Measurements from ENCODE around the gene CYB561. TPM values are rescaled to one million over a fixed set of nuclear protein-coding genes. Genes with fewer than 3 reads are reported as not detected.

CYB561 gene
- total RNA-seq, 1 experiment from 2014 or later: 67.6 TPM

DNA sequence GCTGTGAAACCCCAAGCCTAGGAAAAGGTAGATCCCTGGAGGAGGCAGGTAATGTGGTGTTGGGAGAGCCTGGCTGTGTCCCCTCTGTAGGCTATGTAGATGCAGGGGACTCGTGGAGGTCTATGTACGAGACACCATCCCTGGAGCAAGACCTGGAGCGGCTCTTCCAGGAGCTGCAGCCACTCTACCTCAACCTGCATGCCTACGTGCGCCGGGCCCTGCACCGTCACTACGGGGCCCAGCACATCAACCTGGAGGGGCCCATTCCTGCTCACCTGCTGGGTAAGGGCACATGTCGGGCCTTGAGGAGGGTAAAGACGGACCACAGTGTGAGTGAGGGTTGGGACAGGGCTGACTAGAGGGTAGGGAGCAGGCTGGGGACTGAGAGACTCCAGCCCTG lies 42.7 kb upstream of the CYB561 start:
- Histone ChIP-seq H3K27ac (ENCODE audit: low read depth, low read length) (no peak overlapping the region), H3K79me2 (ENCODE audit: insufficient read depth, low read length) (no peaks in the 10 kb centered on the region), H3K9me2 (ENCODE audit: insufficient read depth) (no peaks in the 10 kb centered on the region), H3K9me3 (ENCODE audit: control insufficient read depth in 1 of 2, insufficient read depth in 1 of 2, low read depth in 1 of 2, low read length in 2 of 2) (no peaks in the 10 kb centered on the region), H3K4me1 (ENCODE audit: control insufficient read depth in 1 of 2, insufficient read depth in 2 of 2, low read length in 2 of 2) (peaks cover 0 to 8% of the 10 kb centered on the region in 2 experiments; a peak in 3 of 4 replicates), H3K4me3 (replicated peaks in 1 of 2; ENCODE audit: low read depth in 1 of 2, low read length in 2 of 2) (no peak overlapping the region), H3K9ac (ENCODE audit: low read length) (no peak overlapping the region), H4K20me1 (ENCODE audit: insufficient read depth) (no peaks in the 10 kb centered on the region), H3K4me2 (ENCODE audit: low read length) (no peak overlapping the region), H3K27me3 (ENCODE audit: insufficient read depth, low read length) (no peaks in the 10 kb centered on the region; the same call in 1 of the 2 replicates), H3K36me3 (ENCODE audit: control insufficient read depth in 1 of 2, insufficient read depth in 2 of 2, low read length in 2 of 2) (no peaks in the 10 kb centered on the region), H2AFZ (ENCODE audit: low read depth, low read length, poor library complexity, severe bottlenecking) (no peak overlapping the region)
- DNase-seq (ENCODE audit: low read depth, low spot score) (no peak), ATAC-seq (no peak)
- no TSS peak for BruUV-seq (replicated peaks)
- no peak for TF ChIP-seq CBX3 (IDR thresholded peaks at IDR 0.05; ENCODE audit: low read depth)
- TF ChIP-seq ZFX (IDR thresholded peaks at IDR 0.05): no peak
- no peak for TF ChIP-seq EZH2phosphoT487 (IDR thresholded peaks at IDR 0.05; ENCODE audit: borderline replicate concordance)
- TF ChIP-seq SRF (IDR thresholded peaks at IDR 0.05; ENCODE audit: low read depth): no peak
- TF ChIP-seq ELF1 (IDR thresholded peaks at IDR 0.05; ENCODE audit: borderline replicate concordance, low read depth): no peak
- TF ChIP-seq RAD21 (IDR thresholded peaks at IDR 0.05; ENCODE audit: low read depth): no peak
- TF ChIP-seq POLR2AphosphoS5 (IDR thresholded peaks at IDR 0.05; ENCODE audit: low read depth, low read length): no peak
- no peak for TF ChIP-seq EZH2 (IDR thresholded peaks at IDR 0.05)
- TF ChIP-seq TCF7L2 (IDR thresholded peaks at IDR 0.05; ENCODE audit: borderline replicate concordance, extremely low read depth, insufficient read depth, insufficient read length): no peak
- TF ChIP-seq, protein P1, sequence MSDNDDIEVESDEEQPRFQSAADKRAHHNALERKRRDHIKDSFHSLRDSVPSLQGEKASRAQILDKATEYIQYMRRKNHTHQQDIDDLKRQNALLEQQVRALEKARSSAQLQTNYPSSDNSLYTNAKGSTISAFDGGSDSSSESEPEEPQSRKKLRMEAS (IDR thresholded peaks at IDR 0.05): no peak
- no peak for TF ChIP-seq CEBPB (IDR thresholded peaks at IDR 0.05; ENCODE audit: low read depth)
- no peak for TF ChIP-seq ZNF274 (IDR thresholded peaks at IDR 0.05; ENCODE audit: low read depth, low read length)
- TF ChIP-seq EGR1 (IDR thresholded peaks at IDR 0.05; ENCODE audit: low read depth): no peak
- no peak for TF ChIP-seq SP1 (IDR thresholded peaks at IDR 0.05; ENCODE audit: low read depth)
- TF ChIP-seq POLR2A (IDR thresholded peaks at IDR 0.05; ENCODE audit: borderline replicate concordance, extremely low read depth, insufficient read depth, insufficient read length): no peak
- TF ChIP-seq FOSL1 (IDR thresholded peaks at IDR 0.05; ENCODE audit: low read depth): no peak
- ChIA-PET RAD21 (ENCODE audit: low non-redundant PET in 1 of 2, low total read pairs in 2 of 2, uncharacterized antibody in 2 of 2, unreplicated experiment in 2 of 2) (no interaction called here), CTCF (interaction anchor here (1.5 to 2.7 kb wide), 2 partner anchors 10 to 123 kb away, joined by 3 to 6 read pairs; no protein-coding TSS in a partner anchor), POLR2A (interaction anchor here (0.6 kb wide), 1 partner anchor 43 kb away, joined by 3 read pairs; no protein-coding TSS in a partner anchor)
- intact Hi-C loops (cut with micrococcal nuclease): no loop called here

All from HCT116 (cell line).